SU-DHL-6 (cell line): ENCODE measurements around the gene SUPT6H.

Experiments
- H2AFZ ChIP-seq: fragments of 200-600 bp; sonication (generic); 2 replicates; pipeline ENCODE4 v1.6.1; 2014; ENCODE audit warnings: low read depth, mild to moderate bottlenecking, moderate library complexity, mixed read lengths, antibody characterized with exemption, low read length; ENCODE audit not compliant: severe bottlenecking
- H3F3A ChIP-seq: fragments of 200-600 bp; shearing (Covaris generic); 2 replicates; pipeline ENCODE4 v1.6.0; 2016; ENCODE audit warnings: antibody characterized with exemption, mild to moderate bottlenecking; ENCODE audit not compliant: insufficient read depth
- H3K27ac ChIP-seq: fragments of 200-600 bp; sonication (generic); 2 replicates; pipeline ENCODE4 v1.5.1; 2016; ENCODE audit warnings: low read depth, mild to moderate bottlenecking, low read length, moderate library complexity, mixed read lengths
- H3K27me3 ChIP-seq: fragments of 200-600 bp; sonication (generic), shearing (Covaris generic); 2 replicates; pipeline ENCODE4 v1.6.0; 2014; ENCODE audit warnings: mild to moderate bottlenecking, low read length
- H3K36me3 ChIP-seq: fragments of 200-600 bp; sonication (generic); 2 replicates; pipeline ENCODE4 v1.6.1; 2014; ENCODE audit warnings: mild to moderate bottlenecking, low read length, mixed read lengths
- H3K4me2 ChIP-seq: fragments of 300-600, 200-600 bp; shearing (Covaris generic), sonication (generic); 2 replicates; pipeline ENCODE4 v1.6.0; 2014; ENCODE audit warnings: low read length, low read depth, mild to moderate bottlenecking; ENCODE audit not compliant: poor library complexity, severe bottlenecking
- H3K4me3 ChIP-seq: fragments of 200-600 bp; sonication (generic); 2 replicates; pipeline ENCODE4 v1.5.1; 2014; ENCODE audit warnings: antibody characterized with exemption, low read length, mild to moderate bottlenecking, mixed read lengths; ENCODE audit not compliant: insufficient read depth, poor library complexity, severe bottlenecking
- H3K79me2 ChIP-seq: fragments of 200-600 bp; sonication (generic); 2 replicates; pipeline ENCODE4 v1.6.1; 2014; ENCODE audit warnings: mild to moderate bottlenecking, low read length, moderate library complexity; ENCODE audit not compliant: insufficient read depth
- H3K9ac ChIP-seq: fragments of 200-600 bp; sonication (generic); 2 replicates; pipeline ENCODE4 v1.7.0; 2014; ENCODE audit warnings: mild to moderate bottlenecking, low read length
- H3K9me2 ChIP-seq: fragments of 200-600 bp; sonication (generic); replicated peaks from 2 replicates; pipeline ENCODE4 v1.6.1; 2014; ENCODE audit warnings: low read length; ENCODE audit not compliant: insufficient read depth
- H3K9me3 ChIP-seq: fragments of 200-600 bp; sonication (generic); 2 replicates; pipeline ENCODE4 v1.6.1; 2014; ENCODE audit warnings: low read length, mixed read lengths; ENCODE audit not compliant: insufficient read depth
- H4K20me1 ChIP-seq: fragments of 200-600 bp; sonication (generic); 2 replicates; pipeline ENCODE4 v1.6.1; 2014; ENCODE audit warnings: low read depth, mild to moderate bottlenecking, antibody characterized with exemption, low read length, moderate library complexity, mixed read lengths
- CTCF ChIP-seq: fragments of 200-600 bp; sonication (generic); IDR thresholded peaks from one replicate; pipeline ENCODE4 v1.5.1; 2017; ENCODE audit warnings: antibody characterized with exemption, mild to moderate bottlenecking, low read length, moderate library complexity; ENCODE audit not compliant: insufficient read depth, poor library complexity, severe bottlenecking
- EZH2phosphoT487 ChIP-seq: fragments of 200-600 bp; sonication (generic), shearing (Covaris generic); conservative IDR thresholded peaks from 2 replicates; pipeline ENCODE4 v1.6.1; 2018; ENCODE audit warnings: mild to moderate bottlenecking, antibody characterized with exemption, low read length, moderate library complexity, mixed read lengths

SUPT6H gene

GRCh38 chr17:28618464-28618863 lies 43.5 kb upstream of the SUPT6H start:
- Histone ChIP-seq H3F3A (no peaks in the 10 kb centered on the region), H3K4me3 (no peak overlapping the region)

GRCh38 chr17:28620010-28620409 lies 42.0 kb upstream of the SUPT6H start:
- TF ChIP-seq EZH2phosphoT487 (no peak), CTCF (no peak)
- Histone ChIP-seq H4K20me1 (no peaks in the 10 kb centered on the region), H3K9me2 (no peaks in the 10 kb centered on the region), H3F3A (no peaks in the 10 kb centered on the region), H3K4me3 (no peak overlapping the region), H3K36me3 (peaks cover 60% of the 10 kb centered on the region), H3K79me2 (no peaks in the 10 kb centered on the region; the same call in 1 of the 2 replicates), H3K9ac (no peak overlapping the region), H3K9me3 (no peaks in the 10 kb centered on the region), H2AFZ (no peak overlapping the region), H3K27ac (no peak overlapping the region), H3K4me2 (no peak overlapping the region), H3K27me3 (no peaks in the 10 kb centered on the region)

More at GRCh38 chr17:28618464-28618863, 43.5 kb upstream of the SUPT6H start:
- H3K27me3 ChIP-seq, result no peaks in the 10 kb centered on the region
- H3K79me2 ChIP-seq, result no peaks in the 10 kb centered on the region
- no peak overlapping the region for H2AFZ ChIP-seq
- H3K9ac ChIP-seq, result no peak overlapping the region
- H3K4me2 ChIP-seq, result no peak overlapping the region
- no peaks in the 10 kb centered on the region for H4K20me1 ChIP-seq
- H3K9me2 ChIP-seq, result no peaks in the 10 kb centered on the region
- peaks cover 63% of the 10 kb centered on the region for H3K36me3 ChIP-seq
- H3K9me3 ChIP-seq, result no peaks in the 10 kb centered on the region
- no peak for TF ChIP-seq EZH2phosphoT487
- TF ChIP-seq CTCF, result no peak
- no peak overlapping the region for H3K27ac ChIP-seq

- no peaks in the 10 kb centered on the region for H3K9me3 ChIP-seq
- no peaks in the 10 kb centered on the region for H3K27me3 ChIP-seq
- H3K4me3 ChIP-seq, result no peak overlapping the region
- H3F3A ChIP-seq, result no peaks in the 10 kb centered on the region
- no peak overlapping the region for H2AFZ ChIP-seq
- TF ChIP-seq EZH2phosphoT487 (no peak), CTCF (no peak)
- no peaks in the 10 kb centered on the region; the same call in 1 of the 2 replicates for H3K79me2 ChIP-seq
- H3K9me2 ChIP-seq, result no peaks in the 10 kb centered on the region
- H3K27ac ChIP-seq, result no peak overlapping the region
- H3K4me2 ChIP-seq, result no peak overlapping the region
- H4K20me1 ChIP-seq, result no peaks in the 10 kb centered on the region
- H3K36me3 ChIP-seq, result peaks cover 50% of the 10 kb centered on the region
- H3K9ac ChIP-seq, result no peak overlapping the region
These were observed 39.8 kb upstream of the SUPT6H start for GRCh38 chr17:28622186-28622585.

GRCh38 chr17:28623696-28624095 lies 38.3 kb upstream of the SUPT6H start:
- Histone ChIP-seq H3K36me3 (peaks cover 48% of the 10 kb centered on the region), H3F3A (no peaks in the 10 kb centered on the region), H3K9ac (no peak overlapping the region), H3K79me2 (no peaks in the 10 kb centered on the region; the same call in 1 of the 2 replicates), H3K9me3 (no peaks in the 10 kb centered on the region), H3K4me2 (no peak overlapping the region), H3K27ac (no peak overlapping the region), H3K4me3 (no peak overlapping the region), H3K27me3 (no peaks in the 10 kb centered on the region), H3K9me2 (no peaks in the 10 kb centered on the region), H4K20me1 (no peaks in the 10 kb centered on the region), H2AFZ (no peak overlapping the region)
- TF ChIP-seq EZH2phosphoT487 (no peak), CTCF (no peak)
